C4-2B (cell line): ENCODE measurements around the gene RABL2A.
"Not testable (repeated sequence)": the region's sequence is repeated elsewhere in the genome, so short reads cannot be mapped to it uniquely, and the experiment has no call there.

ENCODE experiments used
- H3K27ac ChIP-seq: fragments of 450-650 bp; 2 replicates; pipeline ENCODE4 v1.5.1; 2017
- ZFX ChIP-seq: fragments of 450-650 bp; IDR thresholded peaks from 2 replicates; pipeline ENCODE4 v1.6.1; 2017
- TF ChIP-seq, protein P1 (sequence below): fragments of 450-650 bp; conservative IDR thresholded peaks from 2 replicates; pipeline ENCODE4 v1.5.1; 2017; ENCODE audit warnings: mild to moderate bottlenecking

The RABL2A gene

GRCh38 chr2:113626616-113627330 lies at the start of gene RABL2A:
TSS of gene RABL2A (plus strand) at chr2:113627266. CDS start at chr2:113628607, 1,341 bp downstream.
- H3K27ac ChIP-seq, result peak within 1 kb of the TSS; percentile 41; the same call in 1 of the 2 replicates

DNA sequence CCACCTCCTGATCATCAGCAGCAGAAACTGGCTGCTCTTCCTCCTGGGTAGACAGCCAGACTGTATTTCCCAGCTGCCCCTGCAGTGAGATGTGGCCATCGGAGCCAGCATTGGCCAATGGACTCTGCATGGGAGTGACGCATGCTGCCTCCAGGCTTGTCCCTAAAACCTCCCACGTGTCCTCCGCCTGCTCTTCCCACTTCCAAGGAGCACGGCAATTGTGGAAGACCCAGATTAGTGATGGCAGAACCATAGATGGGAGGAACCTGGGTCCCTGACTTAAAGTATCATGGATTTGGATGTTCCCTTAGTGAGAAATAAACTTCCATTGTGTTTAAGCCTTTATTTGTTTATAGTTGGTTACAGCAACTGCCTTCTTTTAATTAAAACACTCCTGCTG lies 48.6 kb upstream of the RABL2A start:
- not testable (repeated sequence) for H3K27ac ChIP-seq

GRCh38 chr2:113582473-113582872 lies 44.6 kb upstream of the RABL2A start:
- not testable (repeated sequence) for H3K27ac ChIP-seq

DNA sequence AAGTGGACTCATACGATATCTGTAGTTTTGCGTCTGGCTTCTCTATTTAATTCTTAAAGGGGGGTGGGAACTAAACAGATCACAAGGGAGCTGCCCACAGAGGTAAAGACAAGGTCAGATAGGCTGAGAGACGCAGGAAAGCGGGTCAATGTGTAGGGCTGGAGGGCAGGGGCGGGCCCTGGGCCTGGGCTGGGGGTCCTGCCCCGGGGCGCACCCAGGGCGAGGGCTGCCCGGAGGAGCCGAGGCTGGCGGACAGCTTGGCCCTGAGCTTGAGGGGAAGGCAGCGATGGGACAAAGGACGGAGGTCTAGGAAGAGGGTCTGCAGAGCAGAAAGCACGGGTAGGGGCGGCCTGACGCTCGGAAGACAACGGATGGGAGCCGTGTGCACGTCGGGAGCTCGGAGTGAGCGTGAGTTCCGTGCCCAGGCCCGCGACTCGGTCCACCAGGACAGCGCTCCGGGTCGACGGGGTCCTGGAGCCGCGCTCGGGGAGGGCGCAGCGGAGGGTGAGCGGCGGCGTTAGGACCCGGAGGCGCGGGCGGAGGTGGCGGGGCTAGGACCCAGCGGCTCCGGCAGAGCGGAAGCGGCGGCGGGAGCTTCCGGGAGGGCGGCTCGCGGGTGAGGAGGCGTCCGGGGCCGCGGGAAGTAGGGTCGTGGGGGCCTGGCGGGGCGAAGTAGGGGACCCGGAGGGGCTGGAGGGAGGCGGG lies 43.4 kb upstream of the RABL2A start:
- peak; percentile 44 for TF ChIP-seq ZFX
- peak overlapping the region; percentile 88 for H3K27ac ChIP-seq

GRCh38 chr2:113584311-113585092 lies 42.6 kb upstream of the RABL2A start:
- peak overlapping the region; percentile 88 for H3K27ac ChIP-seq

DNA sequence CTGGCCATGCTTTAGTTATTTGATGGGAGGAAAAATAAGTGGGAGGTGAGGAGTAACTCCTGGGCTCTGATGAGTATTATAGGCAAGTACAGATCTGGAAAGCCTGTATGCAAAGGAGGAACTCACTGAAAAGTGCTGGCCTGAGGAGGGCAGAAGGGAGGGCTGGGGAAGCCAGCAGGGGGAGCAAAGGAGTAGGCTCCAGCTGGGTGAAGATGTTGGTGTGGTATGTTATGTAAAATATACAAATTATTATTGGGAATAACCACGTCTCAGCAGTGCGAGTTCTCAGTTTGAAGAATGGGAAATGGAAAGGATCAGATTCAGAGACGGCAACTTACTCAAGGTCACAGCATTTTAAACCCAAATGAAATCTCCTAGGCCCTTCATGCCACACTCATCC lies 39.9 kb upstream of the RABL2A start:
- TF ChIP-seq, protein P1, sequence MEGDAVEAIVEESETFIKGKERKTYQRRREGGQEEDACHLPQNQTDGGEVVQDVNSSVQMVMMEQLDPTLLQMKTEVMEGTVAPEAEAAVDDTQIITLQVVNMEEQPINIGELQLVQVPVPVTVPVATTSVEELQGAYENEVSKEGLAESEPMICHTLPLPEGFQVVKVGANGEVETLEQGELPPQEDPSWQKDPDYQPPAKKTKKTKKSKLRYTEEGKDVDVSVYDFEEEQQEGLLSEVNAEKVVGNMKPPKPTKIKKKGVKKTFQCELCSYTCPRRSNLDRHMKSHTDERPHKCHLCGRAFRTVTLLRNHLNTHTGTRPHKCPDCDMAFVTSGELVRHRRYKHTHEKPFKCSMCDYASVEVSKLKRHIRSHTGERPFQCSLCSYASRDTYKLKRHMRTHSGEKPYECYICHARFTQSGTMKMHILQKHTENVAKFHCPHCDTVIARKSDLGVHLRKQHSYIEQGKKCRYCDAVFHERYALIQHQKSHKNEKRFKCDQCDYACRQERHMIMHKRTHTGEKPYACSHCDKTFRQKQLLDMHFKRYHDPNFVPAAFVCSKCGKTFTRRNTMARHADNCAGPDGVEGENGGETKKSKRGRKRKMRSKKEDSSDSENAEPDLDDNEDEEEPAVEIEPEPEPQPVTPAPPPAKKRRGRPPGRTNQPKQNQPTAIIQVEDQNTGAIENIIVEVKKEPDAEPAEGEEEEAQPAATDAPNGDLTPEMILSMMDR, result peak; percentile 62

GRCh38 chr2:113589591-113589990 lies 37.5 kb upstream of the RABL2A start:
- H3K27ac ChIP-seq, result not testable (repeated sequence)

More for the DNA sequence above, 39.9 kb upstream of the RABL2A start:
- H3K27ac ChIP-seq, result not testable (repeated sequence)

GRCh38 chr2:113591926-113592325 lies 35.1 kb upstream of the RABL2A start:
- not testable (repeated sequence) for H3K27ac ChIP-seq

GRCh38 chr2:113593280-113593679 lies 33.8 kb upstream of the RABL2A start:
- not testable (repeated sequence) for H3K27ac ChIP-seq

GRCh38 chr2:113595725-113596124 lies 31.3 kb upstream of the RABL2A start:
- H3K27ac ChIP-seq, result not testable (repeated sequence)

DNA sequence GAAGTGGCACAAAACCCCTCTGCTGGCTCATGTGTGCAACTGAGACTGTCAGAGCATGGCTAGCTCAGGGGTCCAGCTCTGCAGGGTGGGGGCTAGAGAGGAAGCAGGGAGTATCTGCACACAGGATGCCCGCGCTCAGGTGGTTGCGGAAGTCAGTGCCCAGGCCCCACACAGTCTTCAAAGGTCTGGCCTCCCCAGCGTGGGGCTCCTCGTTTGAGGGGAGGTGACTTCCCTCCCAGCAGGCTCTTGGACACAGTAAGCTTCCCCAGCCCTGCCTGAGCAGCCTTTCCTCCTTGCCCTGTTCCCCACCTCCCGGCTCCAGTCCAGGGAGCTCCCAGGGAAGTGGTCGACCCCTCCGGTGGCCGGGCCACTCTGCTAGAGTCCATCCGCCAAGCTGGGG lies 29.9 kb upstream of the RABL2A start:
- H3K27ac ChIP-seq, result not testable (repeated sequence)

DNA sequence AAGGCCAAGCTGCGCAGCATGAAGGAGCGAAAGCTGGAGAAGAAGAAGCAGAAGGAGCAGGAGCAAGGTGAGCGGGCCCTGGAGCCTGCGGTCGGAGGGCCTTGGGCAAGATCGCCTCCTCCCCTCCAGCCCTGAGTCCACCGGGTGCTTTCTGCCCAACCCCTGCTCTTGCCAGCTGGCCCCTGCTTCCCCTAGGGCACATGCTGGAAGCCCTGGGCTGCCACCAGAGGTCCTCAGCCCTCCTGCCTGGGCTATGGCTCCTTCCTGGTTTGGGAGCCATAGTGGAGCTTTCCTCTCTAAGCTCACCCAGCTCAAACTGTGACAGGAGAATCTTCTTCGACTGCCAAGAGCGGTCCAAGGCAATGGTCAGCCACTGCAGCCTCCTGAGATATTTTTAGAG lies 29.5 kb upstream of the RABL2A start:
- H3K27ac ChIP-seq, result not testable (repeated sequence)

DNA sequence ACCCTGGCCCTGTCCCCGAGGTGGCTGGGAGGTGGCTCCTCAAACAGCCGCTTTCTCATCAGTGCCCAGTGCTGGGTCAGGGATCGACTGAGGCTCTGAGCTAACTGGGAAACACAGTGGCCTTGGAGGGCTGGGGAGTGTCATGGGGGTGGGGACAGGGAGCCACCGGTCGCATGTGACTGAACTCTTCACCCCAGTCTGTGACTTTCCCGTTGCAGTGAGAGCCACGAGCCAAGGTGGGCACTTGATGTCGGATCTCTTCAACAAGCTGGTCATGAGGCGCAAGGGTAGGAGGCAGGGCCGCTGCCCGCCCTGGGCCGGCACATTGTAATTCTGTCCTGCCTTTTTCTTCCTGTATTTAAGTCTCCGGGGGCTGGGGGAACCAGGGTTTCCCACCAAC lies 28.9 kb upstream of the RABL2A start:
- not testable (repeated sequence) for H3K27ac ChIP-seq

- H3K27ac ChIP-seq, result not testable (repeated sequence)
Observed at GRCh38 chr2:113598738-113599137, 28.3 kb upstream of the RABL2A start.

GRCh38 chr2:113599208-113599607 lies 27.9 kb upstream of the RABL2A start:
- H3K27ac ChIP-seq, result not testable (repeated sequence)
